ENCODE measurements around the gene PMEL.
"Not testable (repeated sequence)": the region's sequence is repeated elsewhere in the genome, so short reads cannot be mapped to it uniquely, and the experiment has no call there.

The PMEL gene

GRCh38 chr12:55982319-55982936 lies 16.6 kb upstream of the PMEL start:
- DNase-seq, result no peak

GRCh38 chr12:55981882-55982281 lies 16.0 kb upstream of the PMEL start:
- DNase-seq, result not testable (repeated sequence)

- no peak for DNase-seq
Measured at GRCh38 chr12:55979069-55979468, 13.2 kb upstream of the PMEL start.

GRCh38 chr12:55978393-55978792 lies 12.6 kb upstream of the PMEL start:
- DNase-seq, result no peak

- DNase-seq, result no peak
Measured at GRCh38 chr12:55974308-55974730, 8.5 kb upstream of the PMEL start.

GRCh38 chr12:55973599-55974307 lies 7.9 kb upstream of the PMEL start, which contains the start of gene RAB5B:
Gene RAB5B (plus strand): TSS chr12:55974078. CDS start chr12:55986961, 12,883 bp downstream.
- peak; percentile 100 for DNase-seq

GRCh38 chr12:55972911-55973598 lies 7.2 kb upstream of the PMEL start:
- no peak for DNase-seq

- DNase-seq, result no peak
Measured at GRCh38 chr12:55972456-55972855, 6.6 kb upstream of the PMEL start.

GRCh38 chr12:55972042-55972441 lies 6.2 kb upstream of the PMEL start:
- peak; percentile 29 for DNase-seq

- DNase-seq, result peak; percentile 8
Measured at GRCh38 chr12:55970775-55971174, 4.9 kb upstream of the PMEL start.

- DNase-seq, result no peak
Measured at GRCh38 chr12:55969356-55969755, 3.5 kb upstream of the PMEL start.

- peak; percentile 86 for DNase-seq
Measured at GRCh38 chr12:55966408-55967281, 803 bp upstream of the PMEL start, which contains the start of gene CDK2. Gene CDK2 (plus strand): TSS chr12:55966830. CDS start chr12:55967009, 179 bp downstream.

GRCh38 chr12:55965240-55965639 lies 602 bp downstream of the PMEL start:
- DNase-seq, result no peak

- DNase-seq, result no peak
Measured at GRCh38 chr12:55963760-55964159, 2.1 kb downstream of the PMEL start.

GRCh38 chr12:55957106-55957859 lies 8.6 kb downstream of the PMEL start:
- DNase-seq, result no peak

GRCh38 chr12:55955800-55956508 lies 9.9 kb downstream of the PMEL start:
- no peak for DNase-seq

GRCh38 chr12:55955344-55955743 lies 10.5 kb downstream of the PMEL start:
- no peak for DNase-seq

GRCh38 chr12:55946553-55946952 lies 19.3 kb downstream of the PMEL start:
- DNase-seq, result no peak

- DNase-seq, result no peak
Measured at GRCh38 chr12:55942577-55943136, 23.2 kb downstream of the PMEL start.

- DNase-seq, result no peak
Measured at GRCh38 chr12:55942055-55942454, 23.8 kb downstream of the PMEL start.

Data from T1000 (cell line).